IPS-NIHi7 (cell line): ENCODE measurements around the gene CDC42.
"Not testable (repeated sequence)": the region's sequence is repeated elsewhere in the genome, so short reads cannot be mapped to it uniquely, and the experiment has no call there.

Source experiments
- DNase-seq: peaks from one replicate; pipeline ENCODE4 v3.0.0; 2012; ENCODE audit warnings: mixed read lengths; ENCODE audit errors: extremely low spot score

Gene CDC42

GRCh38 chr1:22052115-22053016 is at the start of gene CDC42:
TSS of gene CDC42 (plus strand) at chr1:22052709. CDS start at chr1:22078479, 25,770 bp downstream.
- DNase-seq = peak; percentile 97

- DNase-seq = not testable (repeated sequence)
Measured at GRCh38 chr1:22002875-22003274, 49.6 kb upstream of the CDC42 start.

GRCh38 chr1:22003959-22004358 is 48.5 kb upstream of the CDC42 start:
- DNase-seq = not testable (repeated sequence)

- not testable (repeated sequence) for DNase-seq
Measured at GRCh38 chr1:22005261-22006149, 47.0 kb upstream of the CDC42 start.

- DNase-seq = not testable (repeated sequence)
Measured at GRCh38 chr1:22006736-22007135, 45.8 kb upstream of the CDC42 start.

- not testable (repeated sequence) for DNase-seq
Measured at GRCh38 chr1:22007262-22007661, 45.2 kb upstream of the CDC42 start.

GRCh38 chr1:22009566-22009965 is 42.9 kb upstream of the CDC42 start:
- DNase-seq = not testable (repeated sequence)

GRCh38 chr1:22012752-22013151 is 39.8 kb upstream of the CDC42 start:
- not testable (repeated sequence) for DNase-seq

GRCh38 chr1:22014575-22015206 is 37.8 kb upstream of the CDC42 start:
- DNase-seq = not testable (repeated sequence)

GRCh38 chr1:22018583-22019559 is 33.6 kb upstream of the CDC42 start:
- DNase-seq = peak; percentile 42

- no peak for DNase-seq
Measured at GRCh38 chr1:22021061-22021460, 31.4 kb upstream of the CDC42 start.

- peak; percentile 63 for DNase-seq
Measured at GRCh38 chr1:22024485-22025367, 27.8 kb upstream of the CDC42 start.

- peak; percentile 87 for DNase-seq
Measured at GRCh38 chr1:22025368-22026155, 26.9 kb upstream of the CDC42 start.

GRCh38 chr1:22026924-22027289 is 25.6 kb upstream of the CDC42 start:
- DNase-seq = no peak

GRCh38 chr1:22030057-22030456 is 22.5 kb upstream of the CDC42 start:
- no peak for DNase-seq

- DNase-seq = no peak
Measured at GRCh38 chr1:22030473-22030872, 22.0 kb upstream of the CDC42 start.

- no peak for DNase-seq
Measured at GRCh38 chr1:22031214-22031962, 21.1 kb upstream of the CDC42 start.

GRCh38 chr1:22034834-22035233 is 17.7 kb upstream of the CDC42 start:
- DNase-seq = not testable (repeated sequence)
